Urinary bladder (tissue), 4 donors: ENCODE results near the gene THAP12. TPM values are rescaled to one million over a fixed set of nuclear protein-coding genes. Genes with fewer than 3 reads are reported as not detected.

ENCODE experiments used
- DNase-seq: peaks from one replicate; pipeline ENCODE4 v3.0.0-alpha.2; 2015; ENCODE audit errors: extremely low spot score
- H3K27ac ChIP-seq: one replicate; pipeline ENCODE4 v1.5.1; 2013; ENCODE audit warnings: low read depth, mild to moderate bottlenecking, moderate library complexity
- H3K36me3 ChIP-seq: one replicate; pipeline ENCODE4 v1.6.1; 2013; ENCODE audit warnings: mild to moderate bottlenecking, moderate library complexity; ENCODE audit not compliant: insufficient read depth
- H3K4me1 ChIP-seq: one replicate; pipeline ENCODE4 v1.6.1; 2013; ENCODE audit warnings: mild to moderate bottlenecking, moderate library complexity; ENCODE audit not compliant: insufficient read depth
- H3K4me3 ChIP-seq: one replicate; pipeline ENCODE4 v1.5.1; 2013; ENCODE audit warnings: low read depth, low read length
- WGBS: extraction: QIAGEN DNeasy Blood & Tissue Kit; methylation state at CpG from one replicate; pipeline ENCODE4 v1.1.7; 2013; 5-methylcytosine and 5-hydroxymethylcytosine counted together
- polyA plus RNA-seq: library from polyadenylated mRNA; stranded (reverse); fragments of 200-250 nt; gene quantifications from one replicate; pipeline ENCODE4 v1.2.3, GENCODE V29; 2013
- total RNA-seq: library from RNA; depleted of rRNA; stranded (reverse); fragments of >200 nt; gene quantifications from one replicate; pipeline ENCODE4 v1.2.3, GENCODE V29; 2014
- donor health status: healthy with polysubstance abuse.
- donor health status: healthy.

The THAP12 gene
- total and polyA plus RNA-seq, 2 donors, result 25.0 to 85.4 TPM

DNA sequence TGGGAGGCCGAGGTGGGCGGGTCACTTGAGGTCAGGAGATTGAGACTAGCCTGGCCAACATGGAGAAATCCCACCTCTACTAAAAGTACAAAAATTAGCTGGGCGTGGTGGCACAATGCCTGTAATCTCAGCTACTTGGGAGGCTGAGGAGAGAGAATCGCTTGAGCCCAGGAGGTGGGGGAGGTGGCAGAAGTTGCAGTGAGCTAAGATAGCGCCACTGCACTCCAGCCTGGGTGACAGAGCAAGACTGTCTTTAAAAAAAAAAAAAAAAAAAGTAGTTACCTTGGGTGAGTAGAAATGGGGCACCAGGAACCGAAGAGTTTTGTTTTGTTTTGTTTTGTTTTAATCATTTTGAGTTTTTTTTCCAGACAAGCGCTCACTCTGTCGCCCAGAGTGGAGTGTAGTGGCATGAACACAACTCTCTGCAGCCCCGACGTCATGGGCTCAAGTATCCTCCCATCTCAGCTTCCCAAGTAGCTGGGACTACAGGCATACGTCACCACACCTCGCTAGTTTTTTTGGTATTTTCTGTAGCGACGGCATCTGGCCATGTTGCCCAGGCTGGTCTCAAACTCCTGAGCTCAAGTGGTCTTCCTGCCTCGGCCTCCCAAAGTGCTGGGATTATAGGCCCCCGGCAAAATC lies 15.8 kb downstream of the THAP12 start:
- no peak overlapping the region for H3K27ac ChIP-seq
- H3K36me3 ChIP-seq, result peaks cover 3% of the 10 kb centered on the region
- H3K4me3 ChIP-seq, result no peak overlapping the region
- 93% methylated on average over 16 of the region's 16 CpGs for WGBS
- no peaks in the 10 kb centered on the region for H3K4me1 ChIP-seq
- DNase-seq, result no peak

DNA sequence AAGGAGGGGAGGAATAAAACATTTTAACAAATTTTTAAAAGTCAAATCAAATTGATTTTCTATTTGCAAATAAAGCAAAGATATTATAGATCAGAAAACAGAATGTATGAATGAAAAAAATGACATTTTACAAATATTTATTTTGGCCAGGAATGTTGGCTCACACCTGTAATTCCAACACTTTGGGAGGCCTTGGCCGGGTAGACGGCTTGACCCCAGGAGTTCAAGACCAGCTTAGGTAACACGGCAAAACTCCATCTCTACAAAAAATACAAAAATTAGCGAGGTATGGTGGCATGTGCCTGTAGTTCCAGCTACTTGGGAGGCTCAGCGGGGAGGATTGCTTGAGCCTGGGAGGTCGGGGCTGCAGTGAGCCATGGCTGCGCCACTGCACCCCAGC lies 18.2 kb downstream of the THAP12 start:
- peaks cover 3% of the 10 kb centered on the region for H3K36me3 ChIP-seq
- no peak for DNase-seq
- no peaks in the 10 kb centered on the region for H3K4me1 ChIP-seq
- 97% methylated on average over 7 of the region's 7 CpGs for WGBS
- H3K27ac ChIP-seq, result no peak overlapping the region
- no peak overlapping the region for H3K4me3 ChIP-seq

DNA sequence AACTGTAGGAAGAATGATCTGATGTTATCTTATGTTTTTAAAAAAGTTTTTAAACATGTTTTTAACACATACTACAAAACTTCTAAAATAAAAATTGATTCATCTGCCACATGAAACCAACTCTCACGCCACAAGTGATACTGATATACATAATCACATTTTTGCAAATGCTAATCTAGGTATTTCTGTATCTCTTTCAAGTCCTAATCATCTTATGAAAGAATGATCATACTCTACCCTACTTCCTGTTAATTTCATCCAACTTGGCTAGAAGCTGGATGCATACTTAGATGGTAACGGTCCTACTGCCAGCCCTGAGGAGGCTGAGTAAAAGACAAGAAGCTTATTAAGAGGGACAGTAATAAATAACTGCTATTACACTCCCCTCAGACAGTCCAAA lies 19.2 kb downstream of the THAP12 start:
- DNase-seq, result no peak
- Histone ChIP-seq H3K4me3 (no peak overlapping the region), H3K36me3 (peaks cover 3% of the 10 kb centered on the region), H3K4me1 (no peaks in the 10 kb centered on the region), H3K27ac (no peak overlapping the region)
- WGBS, result 72% methylated on average over 2 of the region's 2 CpGs

DNA sequence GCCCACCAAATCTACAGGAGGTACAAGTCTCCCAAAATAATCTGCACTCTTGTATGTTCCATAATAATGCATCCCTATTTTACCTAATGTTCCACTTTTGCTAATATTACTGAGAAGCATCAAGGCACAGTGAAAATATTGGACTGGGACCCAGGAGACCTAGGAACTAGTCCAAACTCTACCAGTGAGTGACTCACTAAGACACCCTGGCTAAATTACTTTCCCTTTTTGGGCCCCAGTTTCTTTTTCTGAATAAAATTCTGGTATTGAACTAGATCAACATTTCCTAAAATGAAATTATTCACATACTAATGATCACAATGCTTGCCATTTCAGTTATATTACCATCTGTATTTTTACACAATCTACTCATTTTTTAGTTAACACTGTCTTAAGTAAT lies 19.6 kb downstream of the THAP12 start:
- H3K36me3 ChIP-seq, result peaks cover 3% of the 10 kb centered on the region
- no peaks in the 10 kb centered on the region for H3K4me1 ChIP-seq
- no peak overlapping the region for H3K4me3 ChIP-seq
- H3K27ac ChIP-seq, result no peak overlapping the region
- DNase-seq, result no peak

DNA sequence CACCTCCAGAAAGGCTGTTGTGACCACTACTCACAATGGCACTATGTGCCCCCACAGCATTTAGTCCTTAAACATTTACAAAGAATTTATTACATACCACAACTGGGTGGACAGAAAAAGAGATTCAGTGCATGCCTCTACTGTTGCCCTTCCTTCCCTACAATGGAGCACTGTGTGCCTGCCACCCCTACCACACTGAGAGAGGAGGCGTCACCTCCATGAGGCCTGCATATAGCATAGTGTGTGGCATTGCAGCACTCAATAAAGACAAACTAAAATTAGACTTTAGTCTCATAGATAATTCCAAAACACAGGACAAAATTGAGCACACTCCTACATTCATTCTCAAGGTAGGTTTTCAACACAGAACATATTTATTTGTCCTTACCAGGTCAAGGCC lies 25.8 kb downstream of the THAP12 start:
- Histone ChIP-seq H3K4me3 (no peak overlapping the region), H3K4me1 (no peaks in the 10 kb centered on the region), H3K36me3 (peaks cover 3% of the 10 kb centered on the region), H3K27ac (no peak overlapping the region)
- WGBS, result 100% methylated on average over 1 of the region's 1 CpG
- DNase-seq, result no peak

DNA sequence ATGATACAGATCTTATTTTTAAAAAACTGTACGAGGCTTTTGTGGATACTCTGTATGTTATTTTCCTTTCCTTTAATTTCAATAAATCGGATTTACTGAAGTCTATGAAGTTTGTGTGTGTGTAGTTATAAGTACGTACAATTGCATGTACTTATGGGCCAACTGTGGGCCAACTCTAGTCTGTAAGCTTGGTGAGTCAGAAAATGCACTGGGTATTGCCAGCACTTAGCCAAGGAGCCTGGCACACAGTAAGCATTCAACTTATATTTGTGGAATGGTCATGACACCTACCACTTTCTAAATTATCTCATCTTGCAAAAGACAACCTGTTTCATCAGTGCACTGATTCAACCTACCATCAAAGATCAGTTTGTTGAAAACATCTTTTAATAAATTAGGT lies 32.6 kb downstream of the THAP12 start:
- Histone ChIP-seq H3K36me3 (no peaks in the 10 kb centered on the region), H3K4me3 (no peak overlapping the region), H3K4me1 (no peaks in the 10 kb centered on the region), H3K27ac (no peak overlapping the region)
- no peak for DNase-seq
- 96% methylated on average over 3 of the region's 3 CpGs for WGBS

DNA sequence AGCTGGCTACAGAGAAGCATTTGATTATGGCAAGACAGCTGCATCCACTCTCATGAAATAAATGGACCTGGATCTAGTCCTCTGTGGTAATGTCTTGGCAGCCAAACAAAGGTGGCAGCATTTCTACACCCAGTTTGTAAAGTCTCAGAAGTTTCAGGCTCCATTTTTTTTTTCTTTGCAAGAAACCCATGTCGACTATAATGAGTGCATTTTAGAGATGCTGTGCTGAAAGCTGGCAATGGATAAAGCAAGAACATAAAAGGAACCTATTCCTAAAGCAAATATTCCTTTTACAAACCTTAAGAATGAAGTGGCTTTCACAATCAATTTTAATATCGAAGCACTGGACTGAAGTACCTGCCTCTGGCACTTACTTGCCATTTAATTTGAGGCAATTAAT lies 33.5 kb downstream of the THAP12 start:
- no peaks in the 10 kb centered on the region for H3K36me3 ChIP-seq
- no peak for DNase-seq
- WGBS, result 46% methylated on average over 2 of the region's 2 CpGs
- H3K27ac ChIP-seq, result no peak overlapping the region
- H3K4me3 ChIP-seq, result no peak overlapping the region
- H3K4me1 ChIP-seq, result no peaks in the 10 kb centered on the region

DNA sequence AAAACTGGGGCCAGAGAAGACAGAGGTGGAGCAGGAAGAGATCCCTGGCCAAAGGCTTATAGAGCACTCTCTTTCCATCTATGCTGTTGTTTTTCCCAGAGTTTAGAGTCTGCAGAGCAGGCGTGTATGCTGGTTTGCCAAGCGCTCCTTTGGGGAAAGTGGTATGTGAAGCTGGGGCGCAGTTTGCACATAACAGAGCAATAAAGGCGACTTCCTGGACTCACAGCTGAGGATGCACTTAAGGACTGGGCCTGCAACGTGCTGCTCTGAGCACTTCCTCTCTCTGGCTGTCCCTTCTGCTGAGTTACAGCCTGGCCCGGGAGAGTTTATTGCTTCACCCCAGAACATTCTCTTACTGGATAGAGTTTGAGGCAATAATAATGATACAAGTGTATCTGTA lies 41.7 kb downstream of the THAP12 start:
- Histone ChIP-seq H3K27ac (no peak overlapping the region), H3K36me3 (no peaks in the 10 kb centered on the region), H3K4me1 (no peaks in the 10 kb centered on the region), H3K4me3 (no peak overlapping the region)
- peak; percentile 14 for DNase-seq
- WGBS, result 31% methylated on average over 6 of the region's 6 CpGs

DNA sequence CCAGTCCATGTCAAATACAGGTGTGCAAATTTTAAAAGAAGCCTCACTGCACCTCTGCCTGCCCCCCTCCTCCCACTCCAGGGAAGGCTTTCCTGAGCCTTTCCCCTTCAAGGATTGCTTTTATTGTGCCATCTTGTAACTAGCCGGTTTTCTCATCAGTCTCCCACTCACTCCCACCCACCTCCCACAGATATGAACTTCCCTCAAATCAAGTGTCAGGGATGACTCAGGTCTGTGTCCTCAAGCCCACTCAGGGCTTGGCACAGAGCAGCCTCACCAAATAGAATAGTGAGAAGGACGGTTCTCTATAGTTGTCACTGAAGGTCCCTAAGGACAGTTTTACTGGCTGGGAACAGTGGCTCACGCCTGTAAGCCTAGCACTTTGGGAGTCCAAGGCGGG lies 43.0 kb downstream of the THAP12 start:
- DNase-seq, result no peak
- Histone ChIP-seq H3K27ac (no peak overlapping the region), H3K4me1 (no peaks in the 10 kb centered on the region), H3K4me3 (no peak overlapping the region), H3K36me3 (no peaks in the 10 kb centered on the region)
- WGBS, result 83% methylated on average over 4 of the region's 4 CpGs

DNA sequence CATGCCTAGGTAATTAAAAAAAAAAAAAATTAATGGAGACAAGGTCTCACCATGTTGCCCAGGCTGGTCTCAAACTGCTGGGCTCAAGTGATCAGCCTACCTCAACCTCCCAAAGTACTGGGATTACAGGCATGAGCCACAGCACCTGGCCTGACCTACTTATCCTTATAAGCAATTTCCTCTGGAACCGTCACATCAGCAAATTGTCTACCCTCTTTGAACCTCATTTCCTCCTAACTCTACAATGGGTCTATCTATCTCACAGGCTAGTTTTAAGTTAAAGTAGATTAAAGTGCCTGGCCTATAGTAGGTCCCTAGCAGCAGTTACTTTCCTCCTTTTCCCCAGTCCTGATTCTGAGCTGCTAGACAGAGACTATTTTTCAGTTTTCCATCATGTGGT lies 43.5 kb downstream of the THAP12 start:
- DNase-seq, result no peak
- Histone ChIP-seq H3K36me3 (no peaks in the 10 kb centered on the region), H3K4me1 (no peaks in the 10 kb centered on the region), H3K4me3 (no peak overlapping the region), H3K27ac (no peak overlapping the region)
- WGBS, result 92% methylated on average over 1 of the region's 1 CpG

DNA sequence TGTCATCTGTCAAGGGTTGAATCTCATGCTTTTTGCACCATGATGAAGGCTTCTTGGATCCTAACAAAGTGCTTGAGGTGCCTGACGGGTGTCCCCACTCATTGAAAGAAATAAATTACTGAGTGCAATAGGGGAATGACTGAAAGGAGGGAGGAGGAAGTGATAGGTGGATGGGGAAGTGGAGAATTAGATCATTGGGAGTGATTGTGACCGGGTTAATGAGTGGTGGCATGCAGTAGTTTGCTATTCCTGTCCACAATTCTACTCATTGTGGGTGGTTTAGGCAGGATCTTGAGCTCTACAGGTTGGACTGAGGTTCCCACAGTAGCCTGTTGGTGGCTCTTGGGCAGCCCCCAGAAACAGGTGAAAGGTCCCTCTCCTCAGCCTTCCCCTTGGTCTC lies 44.3 kb downstream of the THAP12 start:
- 88% methylated on average over 2 of the region's 2 CpGs for WGBS
- DNase-seq, result no peak

DNA sequence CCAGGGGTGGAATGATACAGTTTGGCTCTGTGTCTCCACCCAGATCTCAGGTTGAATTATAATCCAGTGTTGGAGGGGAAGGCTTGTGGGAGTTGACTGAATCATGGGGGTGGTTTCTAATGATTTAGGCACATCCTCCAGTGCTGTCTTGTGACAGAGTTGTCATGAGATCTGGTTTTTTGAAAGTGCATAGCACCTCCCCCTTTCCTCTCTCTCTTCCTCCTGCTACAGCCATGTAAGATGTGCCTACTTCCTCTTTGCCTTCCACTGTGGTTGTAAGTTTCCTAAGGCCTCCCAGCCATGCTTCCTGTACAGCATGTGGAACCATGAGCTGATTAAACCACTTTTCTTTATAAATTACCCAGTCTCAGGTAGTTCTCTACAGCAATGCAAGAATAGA lies 45.1 kb downstream of the THAP12 start:
- Histone ChIP-seq H3K27ac (no peak overlapping the region), H3K36me3 (no peaks in the 10 kb centered on the region), H3K4me3 (no peak overlapping the region), H3K4me1 (no peaks in the 10 kb centered on the region)
- no peak for DNase-seq

More for the DNA sequence above, 44.3 kb downstream of the THAP12 start:
- H3K27ac ChIP-seq, result no peak overlapping the region
- no peaks in the 10 kb centered on the region for H3K36me3 ChIP-seq
- H3K4me1 ChIP-seq, result no peaks in the 10 kb centered on the region
- H3K4me3 ChIP-seq, result no peak overlapping the region

DNA sequence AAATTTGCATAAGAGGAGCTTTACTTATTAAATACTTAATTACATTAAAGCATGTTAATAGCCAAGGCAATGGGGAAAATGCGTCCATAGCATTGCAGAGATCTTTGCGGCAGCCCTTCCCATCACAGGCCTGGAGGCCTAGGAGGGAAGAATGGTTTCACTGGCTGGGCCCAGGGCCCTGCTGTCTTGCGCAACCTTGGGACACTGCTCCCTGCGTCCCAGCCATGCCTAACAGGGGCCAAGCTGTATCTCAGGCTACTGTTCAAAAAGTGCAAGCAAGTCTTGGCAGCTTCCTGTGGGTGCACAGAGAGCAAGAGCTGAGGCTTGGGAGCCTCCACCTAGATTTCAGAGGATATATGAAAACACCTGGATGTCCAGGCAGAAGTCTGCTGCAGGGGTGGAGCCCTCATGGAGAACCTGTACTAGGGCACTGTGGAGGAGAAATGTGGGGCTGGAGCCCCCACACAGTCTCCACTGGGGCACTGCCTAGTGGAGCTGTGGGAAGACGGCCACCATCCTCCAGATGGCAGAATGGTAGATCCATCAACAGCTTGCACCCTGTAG lies 46.0 kb downstream of the THAP12 start:
- no peak for DNase-seq

DNA sequence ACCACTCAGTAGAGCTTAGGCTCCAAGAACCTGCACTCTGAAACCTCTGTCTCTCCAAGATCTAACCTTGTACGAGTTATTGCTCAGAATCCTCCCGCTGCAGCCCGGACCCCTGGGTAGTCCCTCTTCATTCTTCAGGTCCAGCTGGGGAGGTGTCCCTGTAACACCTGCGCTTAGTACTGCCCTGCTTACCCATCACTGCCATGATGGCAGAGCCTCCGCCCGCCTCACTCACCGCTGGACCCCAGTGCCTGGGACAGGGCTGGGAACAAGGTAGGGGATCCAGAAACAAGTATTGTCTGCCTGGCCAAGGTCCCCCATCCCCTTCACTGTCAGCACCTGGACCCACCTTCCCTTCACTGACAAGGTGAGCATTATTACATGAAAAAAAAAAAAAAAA lies 50.3 kb downstream of the THAP12 start:
- no peak overlapping the region for H3K27ac ChIP-seq
- no peak overlapping the region for H3K4me3 ChIP-seq
- no peak for DNase-seq
- no peaks in the 10 kb centered on the region for H3K4me1 ChIP-seq
- H3K36me3 ChIP-seq, result no peaks in the 10 kb centered on the region
- WGBS, result 96% methylated on average over 7 of the region's 7 CpGs

More for the DNA sequence above, 46.0 kb downstream of the THAP12 start:
- H3K4me1 ChIP-seq, result no peaks in the 10 kb centered on the region
- no peaks in the 10 kb centered on the region for H3K36me3 ChIP-seq
- H3K27ac ChIP-seq, result no peak overlapping the region
- WGBS, result over 99% methylated on average over 5 of the region's 5 CpGs
- no peak overlapping the region for H3K4me3 ChIP-seq

DNA sequence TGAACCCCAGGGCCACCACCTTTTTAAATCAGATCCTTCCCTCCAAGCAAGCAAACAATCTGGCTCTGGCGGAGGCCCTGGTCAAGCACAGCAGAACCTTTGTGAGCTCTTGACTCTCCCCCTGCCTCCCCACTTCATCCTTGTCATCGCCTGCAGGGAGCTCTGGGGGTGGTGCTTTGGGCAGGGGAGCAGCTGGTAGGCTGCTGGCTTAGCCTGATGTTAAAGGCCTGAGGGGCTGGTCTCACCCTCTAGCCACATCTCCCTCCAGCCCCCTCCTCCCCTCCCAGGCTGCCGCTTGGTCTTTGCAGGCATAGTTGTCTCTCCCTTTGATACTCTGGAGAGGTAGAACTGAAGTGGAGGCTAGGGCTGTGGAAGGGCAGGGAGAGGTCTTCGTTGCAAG lies 50.9 kb downstream of the THAP12 start:
- Histone ChIP-seq H3K36me3 (no peaks in the 10 kb centered on the region), H3K4me1 (no peaks in the 10 kb centered on the region), H3K27ac (no peak overlapping the region), H3K4me3 (no peak overlapping the region)
- WGBS, result 87% methylated on average over 4 of the region's 4 CpGs
- DNase-seq, result no peak
